Common myeloid progenitor, CD34-positive (primary cell): ENCODE measurements around the gene ICA1.

Experiments used
- CTCF ChIA-PET: fragments of 350-600 bp; sonication (Branson Sonifier 250); formaldehyde crosslinking; loops from one replicate; lab custom pipeline; 2021; ENCODE audit warnings: antibody characterized with exemption; lab: Charles Lee
- POLR2A ChIA-PET: fragments of 350-600 bp; sonication (Branson Sonifier 250); formaldehyde crosslinking; loops from one replicate; lab custom pipeline; 2021; ENCODE audit warnings: antibody characterized with exemption; lab: Charles Lee
- DNase-seq, 3 donors: peaks; one replicate each; pipeline versions ENCODE4 v3.0.0 to v3.0.0-alpha.2; 2013
- H3K27ac ChIP-seq, 2 experiments: 1 replicate in 1 of 2; 2 replicates in 1 of 2; pipeline ENCODE4 v1.7.0; 2013; ENCODE audit warnings: inconsistent platforms in 2 of 2, low read length in 2 of 2, mild to moderate bottlenecking in 2 of 2, low read depth in 1 of 2, moderate library complexity in 1 of 2; ENCODE audit not compliant: severe bottlenecking in 2 of 2, insufficient read depth in 1 of 2, poor library complexity in 1 of 2
- H3K27me3 ChIP-seq, 5 experiments: replicated peaks in 2 of 5; 1 replicate in 3 of 5; 2 replicates in 2 of 5; pipeline versions ENCODE4 v1.6.1 to v1.7.0; 2013; ENCODE audit warnings: low read length in 4 of 5, mild to moderate bottlenecking in 2 of 5, moderate library complexity in 2 of 5, inconsistent platforms in 1 of 5; ENCODE audit not compliant: insufficient read depth in 5 of 5, control insufficient read depth in 4 of 5
- H3K36me3 ChIP-seq, 4 experiments: 1 replicate in 2 of 4; 2 replicates in 2 of 4; pipeline versions ENCODE4 v1.6.1 to v1.7.0; 2013; ENCODE audit warnings: low read length in 3 of 4, control low read depth in 1 of 4, mild to moderate bottlenecking in 1 of 4; ENCODE audit not compliant: control insufficient read depth in 4 of 4, insufficient read depth in 4 of 4
- H3K4me1 ChIP-seq, 4 experiments: 1 replicate in 3 of 4; 2 replicates in 1 of 4; pipeline versions ENCODE4 v1.6.1 to v1.7.1; 2013; ENCODE audit warnings: low read length in 3 of 4, mild to moderate bottlenecking in 3 of 4, control low read depth in 1 of 4, inconsistent platforms in 1 of 4, moderate library complexity in 1 of 4; ENCODE audit not compliant: control insufficient read depth in 4 of 4, insufficient read depth in 4 of 4; ENCODE audit errors: control extremely low read depth in 1 of 4
- H3K4me3 ChIP-seq, 7 experiments: 1 replicate in 4 of 7; 2 replicates in 3 of 7; pipeline versions ENCODE4 v1.5.1 to v1.7.0; 2013; ENCODE audit warnings: mild to moderate bottlenecking in 7 of 7, low read length in 6 of 7, moderate library complexity in 6 of 7, inconsistent platforms in 2 of 7, low read depth in 2 of 7, control low read depth in 1 of 7; ENCODE audit not compliant: insufficient read depth in 4 of 7, control insufficient read depth in 1 of 7; ENCODE audit errors: extremely low read depth in 1 of 7
- H3K9me3 ChIP-seq, 5 experiments: 1 replicate in 4 of 5; 2 replicates in 1 of 5; pipeline versions ENCODE4 v1.6.1 to v1.7.1; 2013; ENCODE audit warnings: low read length in 4 of 5, mild to moderate bottlenecking in 2 of 5, inconsistent platforms in 1 of 5, low read depth in 1 of 5, moderate library complexity in 1 of 5; ENCODE audit not compliant: control insufficient read depth in 4 of 5, insufficient read depth in 2 of 5; ENCODE audit errors: control extremely low read depth in 1 of 5
- WGBS: methylation state at CpG from one replicate; pipeline ENCODE4 v1.1.5; 2013; ENCODE audit not compliant: insufficient coverage; 5-methylcytosine and 5-hydroxymethylcytosine counted together

Gene ICA1

DNA sequence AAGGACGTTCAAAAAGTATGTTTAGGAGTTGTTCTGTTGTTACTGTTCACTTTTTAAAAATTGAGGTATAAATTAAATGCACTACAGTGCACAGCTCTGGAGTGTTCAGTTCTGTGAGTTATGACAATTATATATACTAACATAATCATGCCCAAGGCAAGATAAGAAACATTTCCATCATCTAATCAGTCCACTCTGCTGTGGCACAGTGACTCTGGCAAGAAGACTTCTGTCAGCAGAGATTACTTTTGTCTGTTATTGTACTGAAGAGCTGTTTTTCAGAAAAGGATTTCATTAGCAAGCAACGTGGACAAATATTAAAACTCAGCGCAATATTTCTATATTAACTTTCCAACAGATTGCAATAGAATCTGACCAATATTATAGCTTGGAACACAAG lies 32.0 kb downstream of the ICA1 start:
- no CpG with 5 or more reads among the region's 3 CpGs for WGBS
- no peaks in the 10 kb centered on the region for H3K9me3 ChIP-seq
- H3K4me3 ChIP-seq: no peak overlapping the region
- no peak overlapping the region for H3K27ac ChIP-seq
- peaks cover 0 to 2% (median 0%) of the 10 kb centered on the region in 4 experiments for H3K4me1 ChIP-seq
- peaks cover 2 to 17% (median 9%) of the 10 kb centered on the region in 4 experiments for H3K36me3 ChIP-seq
- DNase-seq: peak in 1 of 3 donors; percentile 44
- ChIA-PET CTCF (no interaction called here), POLR2A (no interaction called here)
- H3K27me3 ChIP-seq: no peaks in the 10 kb centered on the region

DNA sequence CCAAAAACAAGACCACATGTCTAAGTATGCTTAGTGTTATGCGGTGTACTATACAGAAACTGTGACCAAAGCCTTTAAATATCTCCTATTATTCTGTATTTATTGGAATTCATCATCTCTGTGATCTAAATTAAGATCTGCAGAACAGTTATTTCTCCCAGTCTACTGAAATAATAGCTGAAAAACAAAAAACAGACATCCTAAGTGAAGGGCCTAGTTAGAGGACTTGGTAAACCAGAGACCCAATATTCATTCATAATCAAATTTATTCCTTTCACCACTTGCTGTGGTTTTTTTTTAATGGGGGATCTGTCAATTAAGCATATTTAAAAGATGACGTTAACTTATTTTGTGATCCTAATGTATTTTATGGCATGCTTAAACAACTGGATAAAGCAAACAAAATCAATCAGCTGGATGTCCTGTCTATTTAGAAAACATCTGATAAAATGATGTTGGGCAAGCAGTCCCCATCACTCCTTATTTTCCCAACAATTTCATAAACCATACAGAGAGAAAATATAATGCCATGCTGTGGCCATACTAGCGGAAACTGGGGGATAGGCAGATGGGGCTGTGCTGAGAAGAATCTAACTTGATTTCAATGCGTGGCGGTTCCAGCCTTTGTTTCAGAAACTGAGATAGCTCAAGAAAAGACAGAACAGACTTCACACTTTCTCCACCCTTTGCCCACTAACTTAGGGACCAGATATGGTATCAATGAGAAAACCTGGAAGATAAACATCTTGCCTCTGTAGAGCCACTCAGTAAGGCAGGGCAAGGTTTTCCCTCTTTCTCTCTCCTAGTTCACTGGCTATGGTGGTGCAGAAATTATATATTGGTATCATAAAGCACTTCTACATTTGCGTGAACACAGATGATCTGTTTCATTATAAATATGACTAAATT lies 32.9 kb downstream of the ICA1 start:
- Histone ChIP-seq H3K9me3 (no peaks in the 10 kb centered on the region), H3K27ac (no peak overlapping the region), H3K36me3 (peaks cover 2 to 16% (median 9%) of the 10 kb centered on the region in 4 experiments), H3K4me1 (peaks cover 0 to 2% (median 0%) of the 10 kb centered on the region in 4 experiments), H3K4me3 (no peak overlapping the region), H3K27me3 (no peaks in the 10 kb centered on the region)
- ChIA-PET POLR2A (no interaction called here), CTCF (interaction anchor here (1.5 to 2.1 kb wide), 2 partner anchors 12 to 67 kb away, joined by 4 to 9 read pairs; no protein-coding TSS in a partner anchor)
- no CpG with 5 or more reads among the region's 6 CpGs for WGBS
- DNase-seq: no peak

DNA sequence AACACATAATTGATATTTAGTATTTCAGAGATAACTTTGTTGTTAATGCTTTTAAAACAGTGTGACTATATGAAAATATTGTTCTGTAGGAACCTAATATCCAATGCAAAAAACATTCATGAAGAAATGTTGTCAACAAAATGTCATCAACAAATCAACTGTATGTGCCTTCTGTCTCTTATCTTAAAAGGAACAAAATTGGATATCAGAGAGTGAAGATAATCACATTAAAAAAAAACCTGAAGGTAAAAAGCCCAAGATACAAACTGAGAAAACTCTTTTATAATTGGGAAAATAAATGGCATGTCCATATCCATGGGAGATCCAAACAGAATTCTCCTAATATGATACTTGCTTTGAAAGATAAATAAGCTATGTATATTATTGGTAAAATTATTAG lies 33.9 kb downstream of the ICA1 start:
- Histone ChIP-seq H3K36me3 (peaks cover 2 to 18% (median 8%) of the 10 kb centered on the region in 4 experiments), H3K9me3 (no peaks in the 10 kb centered on the region), H3K4me1 (peaks cover 0 to 2% (median 0%) of the 10 kb centered on the region in 4 experiments), H3K27me3 (no peaks in the 10 kb centered on the region), H3K4me3 (no peak overlapping the region), H3K27ac (no peak overlapping the region)
- POLR2A ChIA-PET: no interaction called here
- CTCF ChIA-PET: interaction anchor here (1.5 to 2.1 kb wide), 2 partner anchors 11 to 68 kb away, joined by 4 to 9 read pairs; no protein-coding TSS in a partner anchor
- DNase-seq: no peak

DNA sequence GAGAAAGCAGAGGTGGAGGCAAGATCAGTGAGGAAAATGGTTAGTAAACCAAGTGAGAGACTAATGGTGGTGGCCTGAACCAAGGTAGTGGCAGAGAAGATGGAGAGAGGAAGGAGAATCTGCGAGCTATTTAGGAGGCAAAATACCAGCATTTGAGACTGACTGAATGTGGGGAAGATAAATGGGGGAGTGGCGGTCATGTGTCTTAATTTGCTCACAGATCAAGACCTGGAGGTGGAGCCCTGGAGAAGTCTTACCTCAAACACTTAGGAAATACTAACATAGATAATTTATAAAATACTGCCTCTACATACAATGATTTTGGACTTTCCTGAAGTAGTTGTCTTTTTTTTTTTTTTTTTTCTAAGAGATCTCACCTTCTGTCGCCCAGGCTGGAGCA lies 34.7 kb downstream of the ICA1 start:
- Histone ChIP-seq H3K9me3 (no peaks in the 10 kb centered on the region), H3K27me3 (no peaks in the 10 kb centered on the region), H3K4me3 (no peak overlapping the region), H3K4me1 (peaks cover 0 to 2% (median 0%) of the 10 kb centered on the region in 4 experiments), H3K36me3 (peaks cover 2 to 16% (median 6%) of the 10 kb centered on the region in 4 experiments), H3K27ac (no peak overlapping the region)
- POLR2A ChIA-PET: no interaction called here
- no peak for DNase-seq
- 100% methylated on average over 1 of the region's 3 CpGs for WGBS
- CTCF ChIA-PET: interaction anchor here (2.1 kb wide), 1 partner anchor 10 kb away, joined by 9 read pairs; no protein-coding TSS in a partner anchor

DNA sequence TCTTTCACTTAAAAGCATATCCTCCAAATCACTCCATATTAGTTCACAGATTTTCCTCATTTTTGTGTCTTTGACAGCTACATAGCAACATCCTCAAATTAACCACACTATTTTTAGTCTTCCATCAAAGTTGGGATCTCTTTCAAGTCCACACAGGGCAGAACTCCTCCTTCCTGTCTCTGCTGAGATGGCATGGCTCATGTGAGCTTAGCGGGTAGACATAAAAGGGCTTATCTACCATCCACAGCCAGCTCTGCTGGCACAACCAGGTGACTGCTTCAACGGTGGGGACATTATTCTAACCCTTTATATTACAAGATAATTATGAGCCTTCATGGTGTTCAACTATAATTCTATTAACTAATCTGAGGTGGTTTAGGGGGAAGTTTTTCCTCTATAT lies 35.5 kb downstream of the ICA1 start:
- 50% methylated on average over 2 of the region's 2 CpGs for WGBS
- peak in 2 of 3 donors; percentile 32 to 62 for DNase-seq
- CTCF ChIA-PET: interaction anchor here (0.7 to 2.1 kb wide), 2 partner anchors 9 to 24 kb away, joined by 3 to 9 read pairs; no protein-coding TSS in a partner anchor
- Histone ChIP-seq H3K27me3 (no peaks in the 10 kb centered on the region), H3K4me1 (peaks cover 0 to 2% (median 0%) of the 10 kb centered on the region in 4 experiments), H3K4me3 (no peak overlapping the region), H3K36me3 (peaks cover 0 to 12% (median 5%) of the 10 kb centered on the region in 4 experiments), H3K27ac (no peak overlapping the region), H3K9me3 (no peaks in the 10 kb centered on the region)
- POLR2A ChIA-PET: no interaction called here

DNA sequence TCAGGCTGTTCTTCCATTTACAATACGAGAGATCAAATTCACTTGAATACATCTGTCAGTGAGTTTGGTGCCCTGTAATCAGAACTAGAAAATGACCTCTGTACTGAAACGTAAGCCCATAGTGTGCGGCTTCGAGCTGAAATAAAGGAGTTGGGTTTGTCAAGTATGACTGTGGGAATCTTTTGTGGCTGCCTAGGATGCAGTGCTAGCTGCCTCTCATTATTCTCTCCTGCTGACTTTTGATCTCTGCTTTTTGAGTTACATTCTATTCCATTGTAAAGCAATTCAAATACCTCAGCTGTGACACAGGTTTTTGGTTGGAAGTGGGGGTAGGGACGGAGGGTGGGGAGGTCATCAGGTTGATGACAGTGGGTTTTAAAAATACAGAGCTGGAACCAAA lies 40.4 kb downstream of the ICA1 start:
- Histone ChIP-seq H3K27me3 (no peaks in the 10 kb centered on the region), H3K27ac (no peak overlapping the region), H3K4me3 (no peak overlapping the region), H3K4me1 (peaks cover 0 to 2% (median 0%) of the 10 kb centered on the region in 4 experiments), H3K36me3 (peaks cover 10 to 25% (median 18%) of the 10 kb centered on the region in 4 experiments), H3K9me3 (no peaks in the 10 kb centered on the region)
- ChIA-PET POLR2A (no interaction called here), CTCF (interaction anchor here (1.0 to 2.7 kb wide), 4 partner anchors 15 to 626 kb away, joined by 3 to 10 read pairs (median 7); no protein-coding TSS in a partner anchor)
- 100% methylated on average over 4 of the region's 5 CpGs for WGBS
- DNase-seq: no peak

DNA sequence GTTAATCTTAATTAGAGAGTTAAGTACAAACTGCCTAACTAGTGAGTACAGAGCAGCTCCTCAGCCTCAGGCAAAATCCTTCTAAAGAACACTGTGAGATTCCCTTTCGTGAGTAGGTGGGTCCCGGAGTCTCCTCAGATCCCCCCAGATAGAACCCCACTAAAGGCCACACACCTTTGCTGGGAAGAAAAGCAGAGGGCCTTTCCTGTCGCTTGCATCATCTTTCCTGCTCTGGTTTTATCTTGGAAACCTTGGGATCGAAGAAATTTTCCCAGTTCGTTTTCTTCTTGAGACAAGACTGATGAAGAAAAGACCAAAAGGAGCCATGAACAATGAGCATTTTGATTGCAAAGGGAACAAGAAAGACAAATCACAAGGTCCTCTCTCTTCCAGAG lies 40.9 kb downstream of the ICA1 start:
- Histone ChIP-seq H3K27ac (no peak overlapping the region), H3K27me3 (no peaks in the 10 kb centered on the region), H3K36me3 (peaks cover 10 to 25% (median 18%) of the 10 kb centered on the region in 4 experiments), H3K4me1 (no peaks in the 10 kb centered on the region), H3K4me3 (no peak overlapping the region), H3K9me3 (no peaks in the 10 kb centered on the region)
- 98% methylated on average over 4 of the region's 5 CpGs for WGBS
- DNase-seq: no peak
- POLR2A ChIA-PET: no interaction called here
- CTCF ChIA-PET: interaction anchor here (0.9 to 2.7 kb wide), 4 partner anchors 12 to 625 kb away, joined by 3 to 10 read pairs (median 6); no protein-coding TSS in a partner anchor
